Activated CD8-positive, alpha-beta memory T cell treated with anti-CD3 and anti-CD28 coated beads, Interleukin-2, amount 50 U/mL, for 4 hours (primary cell): ENCODE results near the gene CARD18.
"Not testable (repeated sequence)": the region's sequence is repeated elsewhere in the genome, so short reads cannot be mapped to it uniquely, and the experiment has no call there.

Experiments
- DNase-seq: peaks from one replicate; pipeline ENCODE4 v3.0.0-alpha.2; 2020

The CARD18 gene

GRCh38 chr11:105132716-105133511 is 6.7 kb downstream of the CARD18 start:
- no peak for DNase-seq

- DNase-seq, result no peak
These were observed 9.3 kb downstream of the CARD18 start for GRCh38 chr11:105130189-105130813.

GRCh38 chr11:105124756-105125155 is 14.8 kb downstream of the CARD18 start:
- no peak for DNase-seq

- DNase-seq, result no peak
These were observed 28.2 kb downstream of the CARD18 start for GRCh38 chr11:105111145-105111944.

GRCh38 chr11:105110688-105111030 is 28.9 kb downstream of the CARD18 start:
- no peak for DNase-seq

- DNase-seq, result no peak
These were observed 29.5 kb downstream of the CARD18 start for GRCh38 chr11:105109855-105110687.

GRCh38 chr11:105109321-105109720 is 30.2 kb downstream of the CARD18 start:
- DNase-seq, result no peak

GRCh38 chr11:105108247-105108646 is 31.3 kb downstream of the CARD18 start:
- no peak for DNase-seq

- not testable (repeated sequence) for DNase-seq
These were observed 32.2 kb downstream of the CARD18 start for GRCh38 chr11:105107226-105107825.

- no peak for DNase-seq
These were observed 33.4 kb downstream of the CARD18 start for GRCh38 chr11:105106140-105106539.

GRCh38 chr11:105104292-105104691 is 35.3 kb downstream of the CARD18 start:
- DNase-seq, result no peak

GRCh38 chr11:105103336-105103735 is 36.2 kb downstream of the CARD18 start:
- DNase-seq, result no peak

GRCh38 chr11:105102079-105102581 is 37.4 kb downstream of the CARD18 start:
- DNase-seq, result not testable (repeated sequence)

- DNase-seq, result no peak
These were observed 38.5 kb downstream of the CARD18 start for GRCh38 chr11:105100981-105101630.

GRCh38 chr11:105100206-105100605 is 39.4 kb downstream of the CARD18 start:
- DNase-seq, result no peak

- not testable (repeated sequence) for DNase-seq
These were observed 40.0 kb downstream of the CARD18 start for GRCh38 chr11:105099594-105099993.

GRCh38 chr11:105092256-105093239 is 47.0 kb downstream of the CARD18 start:
- DNase-seq, result no peak
